Measurements from ENCODE around the gene HBS1L.
A peak's percentile ranks its signal among the peaks of the same experiment; 100 is the strongest.

Gene HBS1L

GRCh38 chr6:135014353-135014832 is 40.2 kb downstream of the HBS1L start:
- DNase-seq: no peak
- Mint-ChIP-seq H3K4me1 (no peaks in the 10 kb centered on the region), H3K9me3 (no peaks in the 10 kb centered on the region), H3K27ac (peak overlapping the region; percentile 1), H3K4me3 (no peak overlapping the region), H3K27me3 (ENCODE audit: low read depth, poor library complexity) (no peaks in the 10 kb centered on the region), H3K36me3 (ENCODE audit: low read depth) (peaks cover 14% of the 10 kb centered on the region)
- TF ChIP-seq CTCF (IDR thresholded peaks at IDR 0.05): no peak

GRCh38 chr6:135013211-135013610 is 41.4 kb downstream of the HBS1L start:
- no peak overlapping the region for H3K4me3 Mint-ChIP-seq
- H3K4me1 Mint-ChIP-seq: no peaks in the 10 kb centered on the region
- peaks cover 18% of the 10 kb centered on the region for H3K36me3 Mint-ChIP-seq (ENCODE audit: low read depth)
- no peak overlapping the region for H3K27ac Mint-ChIP-seq
- no peak for DNase-seq
- no peaks in the 10 kb centered on the region for H3K27me3 Mint-ChIP-seq (ENCODE audit: low read depth, poor library complexity)
- H3K9me3 Mint-ChIP-seq: no peaks in the 10 kb centered on the region
- TF ChIP-seq CTCF (IDR thresholded peaks at IDR 0.05): no peak

GRCh38 chr6:135012764-135013163 is 41.9 kb downstream of the HBS1L start:
- H3K36me3 Mint-ChIP-seq (ENCODE audit: low read depth): peaks cover 18% of the 10 kb centered on the region
- DNase-seq: no peak
- H3K4me3 Mint-ChIP-seq: no peak overlapping the region
- no peak for TF ChIP-seq CTCF (IDR thresholded peaks at IDR 0.05)
- no peak overlapping the region for H3K27ac Mint-ChIP-seq
- H3K4me1 Mint-ChIP-seq: no peaks in the 10 kb centered on the region
- H3K9me3 Mint-ChIP-seq: no peaks in the 10 kb centered on the region
- no peaks in the 10 kb centered on the region for H3K27me3 Mint-ChIP-seq (ENCODE audit: low read depth, poor library complexity)

- no peaks in the 10 kb centered on the region for H3K27me3 Mint-ChIP-seq (ENCODE audit: low read depth, poor library complexity)
- H3K36me3 Mint-ChIP-seq (ENCODE audit: low read depth): peaks cover 18% of the 10 kb centered on the region
- no peak overlapping the region for H3K27ac Mint-ChIP-seq
- no peak for TF ChIP-seq CTCF (IDR thresholded peaks at IDR 0.05)
- DNase-seq: no peak
- no peaks in the 10 kb centered on the region for H3K4me1 Mint-ChIP-seq
- H3K4me3 Mint-ChIP-seq: no peak overlapping the region
- no peaks in the 10 kb centered on the region for H3K9me3 Mint-ChIP-seq
These were observed 42.3 kb downstream of the HBS1L start for GRCh38 chr6:135012349-135012748.

GRCh38 chr6:135008941-135009290 is 45.7 kb downstream of the HBS1L start:
- Mint-ChIP-seq H3K27me3 (ENCODE audit: low read depth, poor library complexity) (no peaks in the 10 kb centered on the region), H3K9me3 (no peaks in the 10 kb centered on the region), H3K4me1 (no peaks in the 10 kb centered on the region), H3K27ac (no peak overlapping the region), H3K36me3 (ENCODE audit: low read depth) (peaks cover 18% of the 10 kb centered on the region), H3K4me3 (no peak overlapping the region)
- TF ChIP-seq CTCF (IDR thresholded peaks at IDR 0.05): no peak
- DNase-seq: no peak

- no peak for DNase-seq
- Mint-ChIP-seq H3K4me1 (no peaks in the 10 kb centered on the region), H3K27ac (peak overlapping the region; percentile 27), H3K36me3 (ENCODE audit: low read depth) (peaks cover 18% of the 10 kb centered on the region), H3K4me3 (no peak overlapping the region), H3K9me3 (no peaks in the 10 kb centered on the region), H3K27me3 (ENCODE audit: low read depth, poor library complexity) (no peaks in the 10 kb centered on the region)
- TF ChIP-seq CTCF (IDR thresholded peaks at IDR 0.05): no peak
These were observed 46.3 kb downstream of the HBS1L start for GRCh38 chr6:135008072-135008940.
